Heart right ventricle (tissue), 16 donors: Measurements from ENCODE around the gene LRRFIP2. TPM values are rescaled to one million over a fixed set of nuclear protein-coding genes. Genes with fewer than 3 reads are reported as not detected.

ENCODE experiments used
- ATAC-seq, 8 donors: fragments of 200-7000 bp; cut with Tn5 transposase; one replicate each; pipeline ENCODE4 v1.9.1; 2020; ENCODE audit warnings: mild to moderate bottlenecking in 8 of 8, moderate library complexity in 8 of 8, moderate number of reproducible peaks in 1 of 8
- DNase-seq, 2 donors: peaks; one replicate each; pipeline ENCODE4 v3.0.0-alpha.2; 2020
- H3K27ac ChIP-seq, 10 donors: fragments of 200-600 bp; sonication (generic) in 2 of 10; one replicate each; pipeline versions ENCODE4 v1.5.0 to v1.8.0; 2020 to 2022; ENCODE audit warnings: mild to moderate bottlenecking in 3 of 10
- H3K27me3 ChIP-seq, 7 donors: fragments of 200-600 bp; one replicate each; pipeline ENCODE4 v1.8.0; 2021 to 2022; ENCODE audit warnings: mild to moderate bottlenecking in 2 of 7
- H3K36me3 ChIP-seq, 9 donors: fragments of 200-600 bp; sonication (generic) in 1 of 9; one replicate each; pipeline versions ENCODE4 v1.5.0 to v1.8.0; 2020 to 2022; ENCODE audit warnings: mild to moderate bottlenecking in 2 of 9
- H3K4me1 ChIP-seq, 9 donors: fragments of 200-600 bp; sonication (generic) in 1 of 9; one replicate each; pipeline versions ENCODE4 v1.5.0 to v1.8.0; 2020 to 2022; ENCODE audit warnings: mild to moderate bottlenecking in 4 of 9
- H3K4me3 ChIP-seq, 10 donors: fragments of 200-600 bp; sonication (generic) in 2 of 10; one replicate each; pipeline versions ENCODE4 v1.5.0 to v1.8.0; 2020 to 2022; ENCODE audit warnings: mild to moderate bottlenecking in 7 of 10, moderate library complexity in 2 of 10
- H3K9me3 ChIP-seq, 11 donors: fragments of 200-600 bp in 10 of 11; sonication (generic) in 2 of 11; one replicate each; pipeline versions ENCODE4 v1.5.0 to v1.8.0; 2013 to 2022; ENCODE audit warnings: mild to moderate bottlenecking in 2 of 11, control low read depth in 1 of 11, moderate library complexity in 1 of 11
- CTCF ChIP-seq, 9 donors: fragments of 200-600 bp; sonication (generic) in 2 of 9; IDR thresholded peaks; one replicate each; pipeline versions ENCODE4 v1.5.0 to v1.8.0; 2021 to 2022; ENCODE audit warnings: antibody characterized with exemption in 9 of 9, mild to moderate bottlenecking in 5 of 9, moderate library complexity in 1 of 9
- WGBS, 2 donors: extraction: QIAGEN DNeasy Blood & Tissue Kit; methylation state at CpG; one replicate each; pipeline ENCODE4 v1.1.7; 2013; ENCODE audit warnings: inconsistent platforms in 1 of 2; 5-methylcytosine and 5-hydroxymethylcytosine counted together
- intact Hi-C, 10 donors: fragments of 100-400 bp; cut with DNase I; formaldehyde crosslinking; loops; one replicate each; pipeline versions ENCODE4 v1.11.1 to v1.14.2; 2022
- polyA plus RNA-seq, 2 donors: library from polyadenylated mRNA; stranded (reverse); fragments of 200-250 nt; gene quantifications; one replicate each; pipeline ENCODE4 v1.2.3, GENCODE V29; 2013
- total RNA-seq, 10 donors: library from RNA; stranded (reverse); fragmentation: NEBNext Ultra II Directional in 3 of 10; extraction: Animal tissue kit (Norgen Biotek cat#: 25700) in 3 of 10; gene quantifications; one replicate each; pipeline versions ENCODE4 v1.2.1 to v1.2.4, GENCODE V29; 2021 to 2023
- donor health status: Arrhythmogenic right ventricular cardiomyopathy.
- donor health status: ischemic (EF 13 %, LVEDD 7.1; RV severe dilation, severe dysfunction).
- donor health status: healthy with polysubstance abuse.
- donor health status: DM: no; HTN: yes; CAD: no.
- donor health status: DM: no; HTN: no; CAD: no.
- donor health status: ischemic (EF 25% LVEDD 6.9; RV normal size, moderate dysfunction).
- donor health status: ischemic (EF 25% LVEDD 5.7; RV mildly dilated, moderate dysfunction).
- donor health status: healthy.
- donor health status: DM: yes; HTN: yes; CAD: no.
- donor health status: Ischemic cardiomyopathy.
- donor health status: ischemic (EF 35%, LVEDD 5.7; RV mildly dilated, moderate dysfunction).
- donor health status: nonischemic (EF 11% LVEDD 7.7; RV severe dilation, severe dysfunction).
- donor health status: DM: yes; HTN: yes; CAD: no.
- donor health status: PGD.
- donor health status: ischemic (EF 29% LVEDD 5.4; RV normal size, mild dysfunction).
- donor health status: nonischemic (EF 23%, LVEDD 6.1; RV moderate dilation, normal function).

LRRFIP2 gene
- total and polyA plus RNA-seq, 12 donors = 63.2 to 199 (median 127) TPM

DNA sequence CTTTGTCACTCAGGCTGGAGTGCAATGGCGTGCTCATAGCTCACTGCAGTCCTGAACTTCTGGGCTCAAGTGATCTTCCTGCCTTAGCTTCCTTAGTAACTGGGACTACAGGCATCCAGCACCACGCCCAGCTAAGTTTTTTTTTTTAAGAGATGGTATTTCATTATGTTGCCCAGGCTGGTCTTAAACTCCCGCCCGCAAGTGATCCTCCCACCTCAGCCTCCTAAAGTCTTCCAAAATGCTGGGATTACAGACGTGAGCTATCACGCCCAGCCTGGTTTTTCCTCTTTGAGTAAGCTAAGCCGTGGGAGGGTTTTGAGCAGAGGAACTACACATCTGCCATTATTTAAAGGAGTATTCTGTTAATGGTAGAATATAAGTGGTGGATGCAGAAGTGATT is 7.4 kb upstream of the LRRFIP2 start:
- peaks cover 0 to 58% (median 39%) of the 10 kb centered on the region in 9 donors for H3K4me1 ChIP-seq
- H3K9me3 ChIP-seq = no peaks in the 10 kb centered on the region
- 61 to 78% methylated on average over 7 of the region's 7 CpGs for WGBS, 2 donors
- H3K27me3 ChIP-seq = no peaks in the 10 kb centered on the region
- peaks cover 0 to 14% (median 0%) of the 10 kb centered on the region in 9 donors for H3K36me3 ChIP-seq
- DNase-seq = no peak
- intact Hi-C loops = no loop called here
- ATAC-seq = no peak
- H3K27ac ChIP-seq = no peak overlapping the region
- TF ChIP-seq CTCF (IDR thresholded peaks at IDR 0.05) = no peak
- H3K4me3 ChIP-seq = no peak overlapping the region

- H3K9me3 ChIP-seq = no peaks in the 10 kb centered on the region
- ATAC-seq = no peak
- no peak for TF ChIP-seq CTCF (IDR thresholded peaks at IDR 0.05)
- peak overlapping the region in 2 of 10 donors; percentile 38 to 55 for H3K27ac ChIP-seq
- H3K4me1 ChIP-seq = peaks cover 0 to 61% (median 49%) of the 10 kb centered on the region in 9 donors
- H3K27me3 ChIP-seq = no peaks in the 10 kb centered on the region
- no peak for DNase-seq
- intact Hi-C loops = no loop called here
- no peak overlapping the region for H3K4me3 ChIP-seq
- peaks cover 0 to 14% (median 0%) of the 10 kb centered on the region in 9 donors for H3K36me3 ChIP-seq
- 77 to 81% methylated on average over 2 of the region's 2 CpGs for WGBS, 2 donors
Observed at GRCh38 chr3:37179144-37179967, 5.0 kb upstream of the LRRFIP2 start.

DNA sequence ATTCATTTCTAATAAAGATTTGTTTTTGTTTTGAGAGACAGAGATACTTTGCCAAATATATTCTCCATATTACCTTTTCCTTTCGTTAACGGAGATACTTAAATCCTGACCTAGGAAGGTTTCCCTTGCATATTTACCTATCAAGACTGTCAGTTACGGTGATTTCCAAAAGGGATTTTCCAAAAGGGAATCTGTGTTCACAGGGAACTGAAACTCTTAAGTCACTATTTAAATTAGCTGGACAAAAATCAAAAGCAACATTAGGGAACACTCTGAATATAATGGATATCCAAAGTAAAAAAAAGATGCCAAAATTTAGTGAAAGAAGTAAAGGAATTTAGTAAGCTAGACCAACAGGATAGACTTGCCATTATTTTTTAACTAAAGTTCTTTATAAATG is 576 bp downstream of the LRRFIP2 start:
- no peak for TF ChIP-seq CTCF (IDR thresholded peaks at IDR 0.05)
- peaks cover 0 to 81% (median 68%) of the 10 kb centered on the region in 9 donors for H3K4me1 ChIP-seq
- peak overlapping the region in 7 of 10 donors; percentile 87 to 99 (median 96) for H3K4me3 ChIP-seq
- intact Hi-C loops = loop anchor here in 2 of 10 donors (5.0 kb wide), 2 partner anchors 37 to 182 kb away; partner anchors contain the start of genes EPM2AIP1 (in 1 of the 2) and MLH1 (in 1 of the 2)
- H3K9me3 ChIP-seq = no peaks in the 10 kb centered on the region
- WGBS, 2 donors = 22 to 34% methylated on average over 3 of the region's 3 CpGs
- ATAC-seq (no peak), DNase-seq (no peak)
- H3K36me3 ChIP-seq = peaks cover 0 to 36% (median 6%) of the 10 kb centered on the region in 9 donors
- peak overlapping the region in 5 of 10 donors; percentile 15 to 98 (median 96) for H3K27ac ChIP-seq
- H3K27me3 ChIP-seq = no peaks in the 10 kb centered on the region

GRCh38 chr3:37171144-37171543 is 3.2 kb downstream of the LRRFIP2 start:
- H3K4me3 ChIP-seq = no peak overlapping the region
- peak overlapping the region in 9 of 10 donors; percentile 16 to 78 (median 59) for H3K27ac ChIP-seq
- peak; percentile 24 to 62 for DNase-seq

More at GRCh38 chr3:37171144-37171543, 3.2 kb downstream of the LRRFIP2 start:
- Histone ChIP-seq H3K9me3 (no peaks in the 10 kb centered on the region), H3K27me3 (no peaks in the 10 kb centered on the region), H3K36me3 (peaks cover 0 to 48% (median 6%) of the 10 kb centered on the region in 9 donors), H3K4me1 (peaks cover 0 to 66% (median 53%) of the 10 kb centered on the region in 9 donors)
- WGBS, 2 donors = 43 to 49% methylated on average over 4 of the region's 4 CpGs
- ATAC-seq = peak in 6 of 8 donors; percentile 43 to 76 (median 58)
- TF ChIP-seq CTCF (IDR thresholded peaks at IDR 0.05) = no peak
- intact Hi-C loops = loop anchor here in 2 of 10 donors (5.0 kb wide), 2 partner anchors 34 to 179 kb away; partner anchors contain the start of genes EPM2AIP1 (in 1 of the 2) and MLH1 (in 1 of the 2)
